ENCODE data around the gene RNF10.
"Not testable (repeated sequence)": the region's sequence is repeated elsewhere in the genome, so short reads cannot be mapped to it uniquely, and the experiment has no call there.

The RNF10 gene

DNA sequence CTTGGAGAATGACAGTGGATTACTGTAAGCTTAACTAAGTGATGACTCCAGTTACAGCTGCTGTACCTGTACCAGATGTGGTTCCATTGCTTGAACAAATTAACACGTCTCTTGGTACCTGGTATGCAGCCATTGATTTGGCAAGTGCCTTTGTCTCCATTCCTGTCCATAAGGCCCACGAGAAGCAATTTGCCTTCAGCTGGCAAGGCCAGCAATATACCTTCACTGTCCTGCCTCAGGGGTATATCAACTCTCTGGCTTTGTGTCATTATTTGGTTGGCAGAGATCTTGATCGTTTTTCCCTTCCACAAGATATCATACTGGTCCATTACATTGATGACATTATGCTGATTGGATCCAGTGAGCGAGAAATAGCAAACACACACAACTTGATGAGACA is 76.4 kb downstream of the RNF10 start:
- Histone ChIP-seq H3K4me1 (ENCODE audit: control insufficient read depth in 2 of 2, insufficient read depth in 2 of 2, low read length in 2 of 2) (no peaks in the 10 kb centered on the region), H3K4me3 (ENCODE audit: low read length in 2 of 2) (no peak overlapping the region), H3K27ac (ENCODE audit: low read depth in 2 of 2, low read length in 2 of 2) (no peak overlapping the region), H3K27me3 (ENCODE audit: control insufficient read depth in 2 of 2, insufficient read depth in 2 of 2, low read length in 2 of 2) (no peaks in the 10 kb centered on the region), H3K9ac (ENCODE audit: low read depth in 1 of 2, low read length in 2 of 2) (no peak overlapping the region), H3K9me3 (ENCODE audit: control insufficient read depth in 2 of 2, low read length in 2 of 2) (no peaks in the 10 kb centered on the region), H3K36me3 (ENCODE audit: control insufficient read depth in 2 of 2, insufficient read depth in 2 of 2, low read length in 2 of 2) (no peaks in the 10 kb centered on the region)

DNA sequence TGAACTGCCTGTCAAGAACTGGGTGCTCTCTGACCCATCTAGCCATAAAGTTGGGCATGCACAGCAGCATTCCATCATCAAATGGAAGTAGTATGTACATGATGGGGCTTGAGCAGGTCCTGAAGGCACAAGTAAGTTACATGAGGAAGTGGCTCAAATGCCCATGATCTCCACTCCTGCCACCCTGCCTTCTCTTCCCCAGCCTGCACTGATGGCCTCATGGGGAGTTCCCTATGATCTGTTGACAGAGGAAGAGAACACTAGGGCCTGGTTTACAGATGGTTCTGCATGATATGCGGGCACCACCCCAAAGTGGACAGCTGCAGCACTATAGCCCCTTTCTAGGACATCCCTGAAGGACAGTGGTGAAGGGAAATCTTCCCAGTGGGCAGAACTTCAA is 77.4 kb downstream of the RNF10 start:
- not testable (repeated sequence) for H3K4me1 ChIP-seq (ENCODE audit: control insufficient read depth in 2 of 2, insufficient read depth in 2 of 2, low read length in 2 of 2); H3K9me3 ChIP-seq (ENCODE audit: control insufficient read depth in 2 of 2, low read length in 2 of 2); H3K36me3 ChIP-seq (ENCODE audit: control insufficient read depth in 2 of 2, insufficient read depth in 2 of 2, low read length in 2 of 2); H3K27me3 ChIP-seq (ENCODE audit: control insufficient read depth in 2 of 2, insufficient read depth in 2 of 2, low read length in 2 of 2); H3K9ac ChIP-seq (ENCODE audit: low read depth in 1 of 2, low read length in 2 of 2); H3K4me3 ChIP-seq (ENCODE audit: low read length in 2 of 2); H3K27ac ChIP-seq (ENCODE audit: low read depth in 2 of 2, low read length in 2 of 2)

DNA sequence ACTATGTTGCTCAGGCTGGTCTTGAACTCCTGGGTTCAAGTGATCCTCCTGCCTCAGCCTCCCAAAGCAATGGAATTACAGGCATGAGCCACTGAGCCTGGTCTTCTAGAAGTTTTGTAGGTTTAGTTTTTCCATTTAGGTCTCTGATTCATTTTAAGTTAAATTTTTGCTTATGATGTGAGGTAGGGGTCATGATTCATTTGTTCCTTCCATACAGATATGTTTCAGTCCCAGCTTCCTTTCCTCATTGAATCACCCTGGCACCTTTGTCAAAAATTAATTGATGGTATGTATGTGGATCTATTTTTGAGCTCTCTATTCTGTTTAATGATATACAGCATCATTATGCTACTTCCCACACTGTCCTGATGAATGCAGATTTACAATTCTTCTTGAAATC is 80.7 kb downstream of the RNF10 start:
- H3K36me3 ChIP-seq (ENCODE audit: control insufficient read depth in 2 of 2, insufficient read depth in 2 of 2, low read length in 2 of 2) = no peaks in the 10 kb centered on the region
- no peaks in the 10 kb centered on the region for H3K9me3 ChIP-seq (ENCODE audit: control insufficient read depth in 2 of 2, low read length in 2 of 2)
- H3K4me3 ChIP-seq (ENCODE audit: low read length in 2 of 2) = no peak overlapping the region
- no peak overlapping the region for H3K9ac ChIP-seq (ENCODE audit: low read depth in 1 of 2, low read length in 2 of 2)
- H3K4me1 ChIP-seq (ENCODE audit: control insufficient read depth in 2 of 2, insufficient read depth in 2 of 2, low read length in 2 of 2) = no peaks in the 10 kb centered on the region
- peaks cover 0 to 5% of the 10 kb centered on the region in 2 donors for H3K27me3 ChIP-seq (ENCODE audit: control insufficient read depth in 2 of 2, insufficient read depth in 2 of 2, low read length in 2 of 2)
- H3K27ac ChIP-seq (ENCODE audit: low read depth in 2 of 2, low read length in 2 of 2) = no peak overlapping the region

GRCh38 chr12:120617193-120617592 is 83.0 kb downstream of the RNF10 start:
- not testable (repeated sequence) for H3K27me3 ChIP-seq (ENCODE audit: control insufficient read depth in 2 of 2, insufficient read depth in 2 of 2, low read length in 2 of 2); H3K9me3 ChIP-seq (ENCODE audit: control insufficient read depth in 2 of 2, low read length in 2 of 2); H3K36me3 ChIP-seq (ENCODE audit: control insufficient read depth in 2 of 2, insufficient read depth in 2 of 2, low read length in 2 of 2); H3K9ac ChIP-seq (ENCODE audit: low read depth in 1 of 2, low read length in 2 of 2); H3K4me3 ChIP-seq (ENCODE audit: low read length in 2 of 2); H3K4me1 ChIP-seq (ENCODE audit: control insufficient read depth in 2 of 2, insufficient read depth in 2 of 2, low read length in 2 of 2); H3K27ac ChIP-seq (ENCODE audit: low read depth in 2 of 2, low read length in 2 of 2)

DNA sequence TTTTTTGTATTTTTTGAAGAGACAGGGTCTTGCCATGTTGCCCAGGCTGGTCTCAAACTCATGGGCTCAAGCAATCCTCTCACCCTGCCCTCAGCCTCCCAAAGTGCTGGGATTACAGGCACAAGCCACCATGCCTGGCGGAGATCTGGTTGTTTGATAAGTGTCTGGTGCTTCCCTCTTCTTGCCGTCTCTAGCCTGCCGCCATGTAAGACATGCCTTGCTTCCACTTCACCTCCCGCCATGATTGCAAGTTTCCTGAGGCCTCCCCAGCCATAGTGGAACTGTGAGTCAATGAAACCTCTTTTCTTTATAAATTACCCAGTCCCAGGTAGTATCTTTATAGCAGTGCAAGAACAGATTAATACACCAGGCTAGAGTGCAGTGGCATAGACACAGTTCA is 83.6 kb downstream of the RNF10 start:
- H3K9ac ChIP-seq (ENCODE audit: low read depth in 1 of 2, low read length in 2 of 2); H3K36me3 ChIP-seq (ENCODE audit: control insufficient read depth in 2 of 2, insufficient read depth in 2 of 2, low read length in 2 of 2); H3K27ac ChIP-seq (ENCODE audit: low read depth in 2 of 2, low read length in 2 of 2); H3K4me3 ChIP-seq (ENCODE audit: low read length in 2 of 2); H3K9me3 ChIP-seq (ENCODE audit: control insufficient read depth in 2 of 2, low read length in 2 of 2); H3K27me3 ChIP-seq (ENCODE audit: control insufficient read depth in 2 of 2, insufficient read depth in 2 of 2, low read length in 2 of 2); H3K4me1 ChIP-seq (ENCODE audit: control insufficient read depth in 2 of 2, insufficient read depth in 2 of 2, low read length in 2 of 2): not testable (repeated sequence)

DNA sequence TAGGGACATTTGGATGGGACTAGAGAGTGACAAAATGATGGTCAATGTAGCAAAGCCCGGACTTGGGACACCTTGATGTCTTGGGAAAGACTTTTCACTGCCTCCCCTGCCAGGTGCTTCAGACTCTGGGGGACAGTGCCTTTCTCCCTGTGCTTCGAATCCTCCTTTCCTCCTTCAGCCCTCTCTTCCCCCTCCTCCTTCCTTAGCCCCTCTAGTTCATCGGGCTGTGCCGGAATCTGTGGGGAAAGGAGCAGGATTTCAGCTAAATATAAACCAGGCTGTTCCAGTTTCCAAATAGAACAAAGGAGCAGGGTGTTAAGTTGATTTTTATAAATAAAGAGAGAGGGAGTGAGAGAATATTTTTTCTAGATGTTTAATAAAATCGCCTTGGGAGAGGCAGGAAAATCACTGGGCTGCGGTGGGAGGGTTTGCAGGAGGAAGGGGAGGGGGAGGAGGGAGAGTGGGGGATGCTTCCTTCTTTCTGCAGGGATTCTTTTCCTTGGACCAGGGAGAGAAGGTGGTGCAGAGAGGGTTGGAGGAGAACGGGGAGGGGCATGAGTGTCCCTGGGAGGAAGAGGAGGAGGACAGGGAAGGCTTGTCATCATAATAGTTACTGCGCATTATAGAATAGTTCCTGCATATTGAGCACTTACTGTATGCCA is 84.9 kb downstream of the RNF10 start:
- peaks cover 0 to 5% of the 10 kb centered on the region in 2 donors for H3K27me3 ChIP-seq (ENCODE audit: control insufficient read depth in 2 of 2, insufficient read depth in 2 of 2, low read length in 2 of 2)
- no peak overlapping the region for H3K9ac ChIP-seq (ENCODE audit: low read depth in 1 of 2, low read length in 2 of 2)
- H3K36me3 ChIP-seq (ENCODE audit: control insufficient read depth in 2 of 2, insufficient read depth in 2 of 2, low read length in 2 of 2) = no peaks in the 10 kb centered on the region
- no peak overlapping the region for H3K27ac ChIP-seq (ENCODE audit: low read depth in 2 of 2, low read length in 2 of 2)
- no peaks in the 10 kb centered on the region for H3K9me3 ChIP-seq (ENCODE audit: control insufficient read depth in 2 of 2, low read length in 2 of 2)
- no peak overlapping the region for H3K4me3 ChIP-seq (ENCODE audit: low read length in 2 of 2)
- H3K4me1 ChIP-seq (ENCODE audit: control insufficient read depth in 2 of 2, insufficient read depth in 2 of 2, low read length in 2 of 2) = peaks cover 0 to 7% of the 10 kb centered on the region in 2 donors

DNA sequence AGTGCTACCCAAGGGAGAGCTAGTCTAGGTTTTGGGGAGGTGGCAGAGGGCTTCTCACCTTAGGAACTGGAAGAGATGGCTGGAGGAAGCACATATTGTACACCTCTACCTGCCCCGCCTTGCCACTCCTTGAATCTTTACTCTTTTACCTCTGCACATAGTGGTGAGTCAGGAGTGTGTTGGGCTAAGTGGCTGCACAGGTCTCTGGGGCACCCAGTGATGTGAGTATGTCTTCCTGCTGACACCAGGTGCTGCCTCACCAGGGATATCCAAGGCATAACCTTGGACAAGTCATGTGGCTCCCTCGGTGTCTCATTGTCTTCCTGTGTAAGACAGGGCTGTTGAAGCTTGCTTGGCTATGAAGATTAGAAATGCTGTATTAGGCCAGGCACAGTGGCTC is 86.5 kb downstream of the RNF10 start:
- Histone ChIP-seq H3K4me3 (ENCODE audit: low read length in 2 of 2) (no peak overlapping the region), H3K27ac (ENCODE audit: low read depth in 2 of 2, low read length in 2 of 2) (peak overlapping the region in 1 of 2 donors; percentile 15), H3K27me3 (ENCODE audit: control insufficient read depth in 2 of 2, insufficient read depth in 2 of 2, low read length in 2 of 2) (peaks cover 0 to 5% of the 10 kb centered on the region in 2 donors), H3K9me3 (ENCODE audit: control insufficient read depth in 2 of 2, low read length in 2 of 2) (no peaks in the 10 kb centered on the region), H3K4me1 (ENCODE audit: control insufficient read depth in 2 of 2, insufficient read depth in 2 of 2, low read length in 2 of 2) (peaks cover 0 to 7% of the 10 kb centered on the region in 2 donors), H3K9ac (ENCODE audit: low read depth in 1 of 2, low read length in 2 of 2) (no peak overlapping the region), H3K36me3 (ENCODE audit: control insufficient read depth in 2 of 2, insufficient read depth in 2 of 2, low read length in 2 of 2) (no peaks in the 10 kb centered on the region)

DNA sequence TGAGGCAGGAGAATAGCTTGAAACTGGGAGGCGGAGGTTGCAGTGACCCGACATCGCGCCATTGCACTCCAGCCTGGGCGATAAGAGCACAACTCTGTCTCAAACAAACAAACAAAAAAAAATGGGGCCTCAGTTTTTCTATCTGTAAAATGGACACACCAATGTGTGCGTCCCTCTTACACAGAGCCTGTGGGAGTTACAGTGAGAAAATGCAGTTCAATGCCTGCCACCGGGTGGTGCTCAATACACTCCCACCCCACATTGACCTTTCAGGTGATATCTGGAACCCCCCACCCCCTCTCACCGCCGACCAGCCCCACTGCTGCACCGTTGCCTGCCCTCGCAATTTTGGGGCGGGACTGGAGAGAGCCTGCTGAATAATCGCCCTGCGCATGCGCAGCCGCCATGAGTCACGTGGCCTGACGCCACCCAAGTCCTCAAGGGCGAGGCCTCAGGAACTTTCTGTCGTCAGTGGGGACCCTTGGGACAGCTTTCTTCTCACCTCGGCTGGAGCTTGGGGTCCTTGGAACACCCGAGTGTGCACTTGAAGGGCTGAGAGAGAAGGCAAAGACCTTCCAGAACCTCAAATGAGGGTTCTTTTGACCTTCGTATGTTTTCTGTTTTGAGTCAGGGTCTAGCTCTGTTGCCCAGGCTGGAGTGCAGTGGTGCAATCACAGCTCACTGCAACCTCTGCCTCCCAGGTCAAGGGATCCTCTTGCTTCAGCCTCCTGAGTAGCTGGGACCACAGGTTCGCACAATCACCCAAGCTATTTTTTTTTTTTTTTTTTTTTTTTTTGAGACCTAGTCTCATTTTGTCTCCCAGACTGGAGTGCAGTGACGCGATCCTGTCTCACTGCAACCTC is 91.6 kb downstream of the RNF10 start:
- H3K4me1 ChIP-seq (ENCODE audit: control insufficient read depth in 2 of 2, insufficient read depth in 2 of 2, low read length in 2 of 2) = peaks cover 0 to 2% of the 10 kb centered on the region in 2 donors
- no peaks in the 10 kb centered on the region for H3K9me3 ChIP-seq (ENCODE audit: control insufficient read depth in 2 of 2, low read length in 2 of 2)
- H3K9ac ChIP-seq (ENCODE audit: low read depth in 1 of 2, low read length in 2 of 2) = no peak overlapping the region
- H3K4me3 ChIP-seq (ENCODE audit: low read length in 2 of 2) = no peak overlapping the region
- no peak overlapping the region for H3K27ac ChIP-seq (ENCODE audit: low read depth in 2 of 2, low read length in 2 of 2)
- H3K36me3 ChIP-seq (ENCODE audit: control insufficient read depth in 2 of 2, insufficient read depth in 2 of 2, low read length in 2 of 2) = no peaks in the 10 kb centered on the region
- no peaks in the 10 kb centered on the region for H3K27me3 ChIP-seq (ENCODE audit: control insufficient read depth in 2 of 2, insufficient read depth in 2 of 2, low read length in 2 of 2)

Data from mucosa of rectum (tissue), 2 donors.